Esophagus squamous epithelium (tissue), 5 donors: ENCODE results near the gene ZNF488. TPM values are rescaled to one million over a fixed set of nuclear protein-coding genes. Genes with fewer than 3 reads are reported as not detected.
"Not testable (repeated sequence)": the region's sequence is repeated elsewhere in the genome, so short reads cannot be mapped to it uniquely, and the experiment has no call there.

Source experiments
- DNase-seq: peaks from one replicate; lab custom pipeline; 2025; lab: John Stamatoyannopoulos, UW
- H3K27ac ChIP-seq, 4 donors: fragments of 200-600 bp; sonication (generic); one replicate each; pipeline ENCODE4 v1.5.1; 2016 to 2019; ENCODE audit warnings: mild to moderate bottlenecking in 1 of 4
- H3K27me3 ChIP-seq, 4 donors: fragments of 200-600 bp; sonication (generic); 1 replicate in 3 of 4; 2 replicates in 1 of 4; pipeline versions ENCODE4 v1.5.1 to v1.6.0; 2017 to 2021; ENCODE audit warnings: antibody characterized with exemption in 1 of 4
- H3K36me3 ChIP-seq, 3 donors: fragments of 200-600 bp; sonication (generic); one replicate each; pipeline ENCODE4 v1.5.1; 2016 to 2019
- H3K4me1 ChIP-seq, 3 donors: fragments of 200-600 bp; sonication (generic); one replicate each; pipeline ENCODE4 v1.5.1; 2017 to 2019
- H3K4me3 ChIP-seq, 4 donors: fragments of 200-600 bp; sonication (generic); 1 replicate in 3 of 4; 2 replicates in 1 of 4; pipeline ENCODE4 v1.5.1; 2016 to 2019; ENCODE audit warnings: mild to moderate bottlenecking in 2 of 4, moderate library complexity in 1 of 4
- H3K9me3 ChIP-seq, 3 donors: fragments of 200-600 bp; sonication (generic); one replicate each; pipeline ENCODE4 v1.5.1; 2016 to 2019
- POLR2A ChIP-seq, 4 donors: fragments of 450-650 bp; IDR thresholded peaks; one replicate each; pipeline ENCODE4 v1.6.1; 2017; ENCODE audit warnings: antibody characterized with exemption in 4 of 4, mild to moderate bottlenecking in 4 of 4, moderate library complexity in 3 of 4
- whole genome bisulfite sequencing, 2 donors: methylation state at CpG; one replicate each; pipeline ENCODE4 v1.1.5; 2018; 5-methylcytosine and 5-hydroxymethylcytosine counted together
- intact Hi-C: fragments of 100-400 bp; cut with DNase I; formaldehyde crosslinking; loops from one replicate; pipeline ENCODE4 v1.15.0; 2022
- total RNA-seq, 4 donors: library from RNA; depleted of rRNA; stranded (reverse); fragments of >200 nt; gene quantifications; one replicate each; pipeline ENCODE4 v1.1.0, GENCODE V29; 2016
- TF ChIP-seq, protein P1 (sequence below), 6 experiments: fragments of 450-650 bp in 4 of 6; fragments of 200-600 bp in 2 of 6; sonication (generic) in 2 of 6; IDR thresholded peaks; one replicate each; pipeline ENCODE4 v1.5.1; 2016 to 2019; ENCODE audit warnings: antibody characterized with exemption in 6 of 6, mild to moderate bottlenecking in 4 of 6, moderate library complexity in 4 of 6
- donor health status: DM: yes; HTN: yes; CAD: no.

Gene ZNF488
- total RNA-seq, 4 donors from 2014 or later: 0.29 to 1.4 (median 0.73) TPM

- Histone ChIP-seq H3K9me3 (no peaks in the 10 kb centered on the region), H3K4me1 (no peaks in the 10 kb centered on the region), H3K36me3 (no peaks in the 10 kb centered on the region), H3K27me3 (no peaks in the 10 kb centered on the region), H3K27ac (no peak overlapping the region), H3K4me3 (no peak overlapping the region)
- TF ChIP-seq, protein P1, sequence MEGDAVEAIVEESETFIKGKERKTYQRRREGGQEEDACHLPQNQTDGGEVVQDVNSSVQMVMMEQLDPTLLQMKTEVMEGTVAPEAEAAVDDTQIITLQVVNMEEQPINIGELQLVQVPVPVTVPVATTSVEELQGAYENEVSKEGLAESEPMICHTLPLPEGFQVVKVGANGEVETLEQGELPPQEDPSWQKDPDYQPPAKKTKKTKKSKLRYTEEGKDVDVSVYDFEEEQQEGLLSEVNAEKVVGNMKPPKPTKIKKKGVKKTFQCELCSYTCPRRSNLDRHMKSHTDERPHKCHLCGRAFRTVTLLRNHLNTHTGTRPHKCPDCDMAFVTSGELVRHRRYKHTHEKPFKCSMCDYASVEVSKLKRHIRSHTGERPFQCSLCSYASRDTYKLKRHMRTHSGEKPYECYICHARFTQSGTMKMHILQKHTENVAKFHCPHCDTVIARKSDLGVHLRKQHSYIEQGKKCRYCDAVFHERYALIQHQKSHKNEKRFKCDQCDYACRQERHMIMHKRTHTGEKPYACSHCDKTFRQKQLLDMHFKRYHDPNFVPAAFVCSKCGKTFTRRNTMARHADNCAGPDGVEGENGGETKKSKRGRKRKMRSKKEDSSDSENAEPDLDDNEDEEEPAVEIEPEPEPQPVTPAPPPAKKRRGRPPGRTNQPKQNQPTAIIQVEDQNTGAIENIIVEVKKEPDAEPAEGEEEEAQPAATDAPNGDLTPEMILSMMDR (IDR thresholded peaks at IDR 0.05): no peak
- no peak for TF ChIP-seq POLR2A (IDR thresholded peaks at IDR 0.05)
- WGBS, 2 donors: 64 to 80% methylated on average over 5 to 7 of the region's 7 CpGs
- intact Hi-C loops: no loop called here
- no peak for DNase-seq
Observed at GRCh38 chr10:47421057-47421952, 37.2 kb upstream of the ZNF488 start.

DNA sequence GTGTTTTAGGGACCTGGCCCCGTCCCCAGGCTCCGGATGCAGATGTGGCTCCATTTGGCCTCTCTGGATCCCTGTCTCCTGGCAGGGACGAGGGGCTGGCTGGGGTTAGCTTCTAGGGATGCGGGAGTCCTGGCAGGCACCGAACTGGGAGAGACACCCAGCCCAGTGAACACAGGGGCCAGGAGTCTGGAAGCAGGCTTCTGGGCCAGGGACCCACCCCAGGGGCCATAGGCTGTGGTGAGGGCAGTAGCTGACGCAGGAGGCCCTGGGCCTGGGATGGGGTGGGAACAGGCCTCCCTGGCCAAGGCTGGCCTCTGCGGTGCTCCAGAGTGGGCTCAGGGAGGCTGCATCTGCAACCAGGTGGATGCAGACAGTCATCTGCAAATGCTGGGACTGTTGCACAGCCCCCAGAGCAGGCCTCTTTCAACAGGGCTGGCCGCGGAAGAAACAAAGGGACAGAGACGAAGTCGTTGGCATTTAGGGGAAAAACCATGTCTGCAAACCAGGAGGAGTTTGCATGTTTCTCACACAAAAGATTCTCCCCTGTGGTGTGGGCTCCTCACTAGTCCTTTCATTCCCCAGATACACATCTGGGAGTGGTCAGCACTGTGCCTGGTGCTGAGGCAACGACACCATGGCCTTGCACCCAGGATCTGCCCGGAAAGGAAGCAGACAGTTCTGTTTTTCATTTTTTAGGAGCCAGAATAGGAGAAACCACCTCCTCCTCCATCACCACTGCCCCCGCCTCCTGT is 36.4 kb upstream of the ZNF488 start:
- Histone ChIP-seq H3K4me1 (no peaks in the 10 kb centered on the region), H3K4me3 (no peak overlapping the region), H3K36me3 (no peaks in the 10 kb centered on the region), H3K9me3 (no peaks in the 10 kb centered on the region), H3K27me3 (no peaks in the 10 kb centered on the region), H3K27ac (no peak overlapping the region)
- TF ChIP-seq, protein P1 (IDR thresholded peaks at IDR 0.05): no peak
- no peak for TF ChIP-seq POLR2A (IDR thresholded peaks at IDR 0.05)
- WGBS, 2 donors: 73 to 91% methylated on average over 2 to 10 of the region's 14 CpGs
- no peak for DNase-seq
- intact Hi-C loops: no loop called here

- H3K4me1 ChIP-seq: no peaks in the 10 kb centered on the region
- no peaks in the 10 kb centered on the region for H3K27me3 ChIP-seq
- no peaks in the 10 kb centered on the region for H3K9me3 ChIP-seq
- intact Hi-C loops: no loop called here
- no peak for DNase-seq
- WGBS, 2 donors: 71% methylated on average over 1 of the region's 2 CpGs; no CpG with 5 or more reads in 1 of the 2 donors
- H3K27ac ChIP-seq: no peak overlapping the region
- TF ChIP-seq POLR2A (IDR thresholded peaks at IDR 0.05): no peak
- TF ChIP-seq, protein P1 (IDR thresholded peaks at IDR 0.05): no peak
- H3K4me3 ChIP-seq: no peak overlapping the region
- H3K36me3 ChIP-seq: no peaks in the 10 kb centered on the region
Observed at GRCh38 chr10:47419421-47419820, 35.3 kb upstream of the ZNF488 start.

DNA sequence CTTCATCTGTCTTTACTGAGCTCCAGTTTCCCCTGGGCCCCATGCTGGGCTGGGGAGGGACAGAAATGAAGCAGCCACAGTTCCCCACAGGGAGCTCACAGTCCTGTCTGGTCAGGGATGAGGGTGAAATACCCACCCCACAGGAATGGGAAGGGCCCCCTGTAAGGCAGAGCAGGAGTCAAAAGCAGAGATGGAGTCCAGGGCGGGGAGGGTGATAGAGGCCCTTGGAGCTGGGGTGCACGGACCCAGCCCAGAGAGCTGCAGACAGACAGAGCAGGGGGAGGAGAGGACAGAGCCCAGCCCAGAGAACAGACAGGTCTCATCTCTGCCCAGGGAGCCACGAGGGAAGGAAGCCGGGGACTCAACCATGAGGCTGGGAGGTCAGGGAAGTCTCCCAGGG is 34.9 kb upstream of the ZNF488 start:
- Histone ChIP-seq H3K9me3 (no peaks in the 10 kb centered on the region), H3K4me1 (no peaks in the 10 kb centered on the region), H3K36me3 (no peaks in the 10 kb centered on the region), H3K27me3 (no peaks in the 10 kb centered on the region), H3K27ac (no peak overlapping the region), H3K4me3 (no peak overlapping the region)
- no peak for TF ChIP-seq POLR2A (IDR thresholded peaks at IDR 0.05)
- TF ChIP-seq, protein P1 (IDR thresholded peaks at IDR 0.05): no peak
- DNase-seq: no peak
- WGBS, 2 donors: 86 to 91% methylated on average over 3 to 4 of the region's 4 CpGs
- intact Hi-C loops: no loop called here

DNA sequence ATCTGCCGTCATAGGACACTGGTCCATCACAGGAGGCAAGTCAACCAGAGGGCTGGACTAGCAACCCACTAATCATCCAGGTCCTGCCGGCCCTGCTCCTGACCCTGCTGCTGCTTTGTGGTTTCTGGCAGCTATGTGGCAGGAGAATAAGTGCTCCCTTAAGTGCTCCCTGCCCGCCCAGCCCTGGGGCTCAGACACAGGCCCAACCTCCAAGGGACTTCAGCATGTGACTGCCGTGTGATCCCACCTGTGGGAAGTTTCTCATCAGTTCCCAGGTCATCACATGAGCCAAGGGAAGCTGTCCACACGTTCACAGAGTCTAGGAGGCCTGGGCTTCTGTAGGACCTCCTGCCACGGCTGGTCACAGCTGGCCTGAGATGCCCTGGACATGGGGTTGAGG is 34.2 kb upstream of the ZNF488 start:
- no peaks in the 10 kb centered on the region for H3K27me3 ChIP-seq
- intact Hi-C loops: no loop called here
- WGBS, 2 donors: 86 to 100% methylated on average over 1 of the region's 6 CpGs
- no peak for DNase-seq
- no peak overlapping the region for H3K4me3 ChIP-seq
- H3K4me1 ChIP-seq: no peaks in the 10 kb centered on the region
- no peaks in the 10 kb centered on the region for H3K36me3 ChIP-seq
- no peak overlapping the region for H3K27ac ChIP-seq
- TF ChIP-seq, protein P1 (IDR thresholded peaks at IDR 0.05): no peak
- no peak for TF ChIP-seq POLR2A (IDR thresholded peaks at IDR 0.05)
- no peaks in the 10 kb centered on the region for H3K9me3 ChIP-seq

GRCh38 chr10:47416305-47417218 is 32.5 kb upstream of the ZNF488 start:
- WGBS, 2 donors: 88 to 93% methylated on average over 6 of the region's 6 CpGs
- H3K36me3 ChIP-seq, DNase-seq, H3K27me3 ChIP-seq, H3K27ac ChIP-seq, H3K9me3 ChIP-seq, H3K4me1 ChIP-seq, intact Hi-C loops, H3K4me3 ChIP-seq: not testable (repeated sequence)
